Loucy (cell line): ENCODE results near the gene KDM5B.

Experiments
- H2AFZ ChIP-seq: fragments of 200-600 bp; sonication (generic); 2 replicates; pipeline ENCODE4 v1.6.0; 2016; ENCODE audit warnings: antibody characterized with exemption, mild to moderate bottlenecking, low read length, moderate library complexity
- H3F3A ChIP-seq: fragments of 200-600 bp; 2 replicates; pipeline ENCODE4 v1.6.0; 2016; ENCODE audit warnings: antibody characterized with exemption, low read depth, mild to moderate bottlenecking
- H3K27me3 ChIP-seq: fragments of 200-600 bp; sonication (generic); 2 replicates; pipeline ENCODE4 v1.6.1; 2014; ENCODE audit warnings: low read length, mild to moderate bottlenecking; ENCODE audit not compliant: insufficient read depth, poor library complexity, severe bottlenecking
- H3K36me3 ChIP-seq: fragments of 200-600 bp; sonication (generic); 2 replicates; pipeline ENCODE4 v1.6.1; 2016; ENCODE audit warnings: low read length; ENCODE audit not compliant: insufficient read depth
- H3K4me1 ChIP-seq: fragments of 200-600 bp; sonication (generic); 2 replicates; pipeline ENCODE4 v1.5.1; 2014; ENCODE audit warnings: low read length, mild to moderate bottlenecking; ENCODE audit not compliant: insufficient read depth, poor library complexity, severe bottlenecking
- H3K4me2 ChIP-seq: fragments of 200-600 bp; sonication (generic); 2 replicates; pipeline ENCODE4 v1.6.0; 2014; ENCODE audit warnings: antibody characterized with exemption, low read length, low read depth, mild to moderate bottlenecking; ENCODE audit not compliant: poor library complexity, severe bottlenecking
- H3K4me3 ChIP-seq: fragments of 200-600 bp; sonication (generic); 2 replicates; pipeline ENCODE4 v1.5.1; 2014; ENCODE audit warnings: low read length, mild to moderate bottlenecking, mixed read lengths; ENCODE audit not compliant: poor library complexity, severe bottlenecking
- H3K79me2 ChIP-seq: fragments of 200-600 bp; sonication (generic); 2 replicates; pipeline ENCODE4 v1.6.1; 2014; ENCODE audit warnings: low read length; ENCODE audit not compliant: insufficient read depth
- H3K9ac ChIP-seq: fragments of 200-600 bp; sonication (generic); 2 replicates; pipeline ENCODE4 v1.6.0; 2014; ENCODE audit warnings: mild to moderate bottlenecking, low read depth, low read length, moderate library complexity; ENCODE audit not compliant: poor library complexity, severe bottlenecking
- H3K9me2 ChIP-seq: fragments of 200-600 bp; sonication (generic); replicated peaks from 2 replicates; pipeline ENCODE4 v1.6.1; 2016; ENCODE audit warnings: low read depth, low read length, mixed read lengths
- H3K9me3 ChIP-seq: fragments of 200-600 bp; sonication (generic); 2 replicates; pipeline ENCODE4 v1.6.1; 2014; ENCODE audit warnings: mild to moderate bottlenecking, antibody characterized with exemption, low read length, low read depth; ENCODE audit not compliant: insufficient read depth
- H4K20me1 ChIP-seq: fragments of 200-600 bp; sonication (generic); 2 replicates; pipeline ENCODE4 v1.6.0; 2014; ENCODE audit warnings: antibody characterized with exemption, low read length, mild to moderate bottlenecking; ENCODE audit not compliant: insufficient read depth, poor library complexity, severe bottlenecking
- EZH2phosphoT487 ChIP-seq: fragments of 200-600 bp; IDR thresholded peaks from 2 replicates; pipeline ENCODE4 v1.6.1; 2018; ENCODE audit warnings: antibody characterized with exemption, mild to moderate bottlenecking, moderate library complexity, borderline replicate concordance
- TF ChIP-seq, protein P1 (sequence below): fragments of 200-600 bp; sonication (generic); conservative IDR thresholded peaks from 2 replicates; pipeline ENCODE4 v1.5.1; 2014; ENCODE audit warnings: mild to moderate bottlenecking, antibody characterized with exemption, low read length

The KDM5B gene

DNA sequence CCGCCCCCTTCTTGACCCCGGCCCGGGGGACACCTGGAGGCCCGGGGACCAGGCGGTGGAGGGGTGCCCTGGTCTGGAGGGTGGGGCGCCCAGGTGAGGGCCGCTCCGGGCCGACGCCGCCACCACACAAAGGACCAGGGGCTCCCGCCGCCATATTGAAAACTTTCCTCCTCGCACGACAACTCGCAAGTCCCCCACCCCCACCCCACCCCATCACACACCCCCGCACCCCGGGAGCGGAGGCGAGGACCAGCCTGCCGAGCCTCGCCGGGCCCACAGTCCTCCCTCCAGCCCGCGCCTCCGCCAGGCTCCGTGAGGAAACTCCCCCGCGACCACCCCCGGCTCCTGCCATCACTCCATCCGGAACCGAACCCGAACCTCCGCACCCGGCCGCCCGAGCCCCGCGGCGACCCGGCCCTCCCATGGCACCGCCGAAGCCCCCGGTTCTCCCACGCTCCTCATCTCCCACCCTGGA lies 733 bp downstream of the KDM5B start:
- H3K9ac ChIP-seq = peak overlapping the region; percentile 97

GRCh38 chr1:202806845-202807450 lies 1.3 kb downstream of the KDM5B start:
- H3K27me3 ChIP-seq = no peaks in the 10 kb centered on the region
- H3K4me3 ChIP-seq = peak overlapping the region; percentile 92
- H3K79me2 ChIP-seq = peaks cover 83% of the 10 kb centered on the region
- 0 out of 2 replicates have a peak, but pooled peaks cover 7% of the 10 kb centered on the region for H3F3A ChIP-seq
- H3K4me2 ChIP-seq = peak overlapping the region; percentile 83
- H3K9me3 ChIP-seq = no peaks in the 10 kb centered on the region
- 0 out of 2 replicates have a peak overlapping the region, but pooled peaks have one; percentile 11 for H2AFZ ChIP-seq
- no peaks in the 10 kb centered on the region for H3K36me3 ChIP-seq
- H3K4me1 ChIP-seq = peaks cover 55% of the 10 kb centered on the region
- H3K9ac ChIP-seq = peak overlapping the region; percentile 97
- TF ChIP-seq EZH2phosphoT487 = no peak
- TF ChIP-seq, protein P1, sequence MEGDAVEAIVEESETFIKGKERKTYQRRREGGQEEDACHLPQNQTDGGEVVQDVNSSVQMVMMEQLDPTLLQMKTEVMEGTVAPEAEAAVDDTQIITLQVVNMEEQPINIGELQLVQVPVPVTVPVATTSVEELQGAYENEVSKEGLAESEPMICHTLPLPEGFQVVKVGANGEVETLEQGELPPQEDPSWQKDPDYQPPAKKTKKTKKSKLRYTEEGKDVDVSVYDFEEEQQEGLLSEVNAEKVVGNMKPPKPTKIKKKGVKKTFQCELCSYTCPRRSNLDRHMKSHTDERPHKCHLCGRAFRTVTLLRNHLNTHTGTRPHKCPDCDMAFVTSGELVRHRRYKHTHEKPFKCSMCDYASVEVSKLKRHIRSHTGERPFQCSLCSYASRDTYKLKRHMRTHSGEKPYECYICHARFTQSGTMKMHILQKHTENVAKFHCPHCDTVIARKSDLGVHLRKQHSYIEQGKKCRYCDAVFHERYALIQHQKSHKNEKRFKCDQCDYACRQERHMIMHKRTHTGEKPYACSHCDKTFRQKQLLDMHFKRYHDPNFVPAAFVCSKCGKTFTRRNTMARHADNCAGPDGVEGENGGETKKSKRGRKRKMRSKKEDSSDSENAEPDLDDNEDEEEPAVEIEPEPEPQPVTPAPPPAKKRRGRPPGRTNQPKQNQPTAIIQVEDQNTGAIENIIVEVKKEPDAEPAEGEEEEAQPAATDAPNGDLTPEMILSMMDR = no peak
- no peaks in the 10 kb centered on the region for H3K9me2 ChIP-seq
- H4K20me1 ChIP-seq = peaks cover 37% of the 10 kb centered on the region

More for the DNA sequence above, 733 bp downstream of the KDM5B start:
- H2AFZ ChIP-seq = 0 out of 2 replicates have a peak overlapping the region, but pooled peaks have one; percentile 11
- TF ChIP-seq EZH2phosphoT487 = no peak
- peak overlapping the region; percentile 92 for H3K4me3 ChIP-seq
- no peaks in the 10 kb centered on the region for H3K27me3 ChIP-seq
- 0 out of 2 replicates have a peak, but pooled peaks cover 7% of the 10 kb centered on the region for H3F3A ChIP-seq
- peaks cover 83% of the 10 kb centered on the region for H3K79me2 ChIP-seq
- H3K9me2 ChIP-seq = no peaks in the 10 kb centered on the region
- peak overlapping the region; percentile 83 for H3K4me2 ChIP-seq
- no peaks in the 10 kb centered on the region for H3K36me3 ChIP-seq
- no peaks in the 10 kb centered on the region for H3K9me3 ChIP-seq
- peaks cover 56% of the 10 kb centered on the region for H3K4me1 ChIP-seq
- H4K20me1 ChIP-seq = peaks cover 31% of the 10 kb centered on the region

DNA sequence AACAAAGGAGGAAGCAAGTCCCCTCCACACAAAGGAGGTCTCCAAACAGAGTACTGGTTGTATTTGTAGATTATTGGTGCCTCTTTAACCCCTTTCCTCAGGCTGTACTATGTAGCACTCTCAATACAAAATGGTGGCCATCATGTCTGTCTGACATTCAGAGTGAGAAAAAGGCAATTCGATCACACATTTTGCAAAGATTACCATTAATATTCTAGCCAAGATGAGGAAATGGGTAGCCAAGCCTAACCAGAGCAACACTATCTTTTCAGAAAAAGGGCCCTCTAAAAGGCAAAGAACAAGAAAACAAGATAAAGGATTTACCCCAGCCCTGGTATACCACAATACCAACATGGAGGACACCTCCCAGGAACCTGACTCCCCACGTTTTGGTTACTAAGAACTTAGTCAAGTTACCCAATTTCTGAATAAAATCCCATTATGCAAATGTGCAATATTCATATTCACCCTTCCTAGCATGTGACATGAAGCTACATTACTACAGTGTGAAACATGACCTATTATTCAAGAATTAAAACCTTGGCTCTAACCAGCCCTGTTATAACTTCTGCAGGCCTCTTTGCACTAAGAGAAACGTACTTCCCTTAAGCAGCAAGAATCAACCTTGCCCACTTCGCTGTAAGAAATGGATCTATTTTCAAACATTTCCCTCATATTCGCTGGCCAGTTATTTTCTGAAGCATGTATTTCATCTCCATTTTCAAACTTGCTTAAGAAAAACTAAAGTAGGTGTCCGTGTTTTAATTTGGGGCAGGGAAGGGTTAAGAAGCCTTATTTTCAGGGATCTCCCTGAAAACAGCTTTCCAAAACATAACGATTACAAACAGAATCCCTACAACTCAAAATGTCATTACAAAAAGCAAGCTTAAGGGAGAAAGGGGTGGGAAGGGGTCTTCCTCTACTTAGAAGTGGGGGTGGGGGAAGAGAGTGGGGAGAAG lies 2.1 kb downstream of the KDM5B start:
- Histone ChIP-seq H4K20me1 (peaks cover 44% of the 10 kb centered on the region), H3K9ac (peak overlapping the region; percentile 97), H3K79me2 (peaks cover 85% of the 10 kb centered on the region), H3F3A (0 out of 2 replicates have a peak, but pooled peaks cover 7% of the 10 kb centered on the region), H3K4me1 (peaks cover 57% of the 10 kb centered on the region), H3K9me3 (no peaks in the 10 kb centered on the region), H3K9me2 (no peaks in the 10 kb centered on the region), H3K27me3 (no peaks in the 10 kb centered on the region), H3K4me2 (peak overlapping the region; percentile 83), H3K4me3 (peak overlapping the region; percentile 92), H2AFZ (no peak overlapping the region), H3K36me3 (no peaks in the 10 kb centered on the region)
- TF ChIP-seq, protein P1 = no peak
- TF ChIP-seq EZH2phosphoT487 = no peak
